HepG2 (cell line): Measurements from ENCODE around the gene TEKT5. TPM values are rescaled to one million over a fixed set of nuclear protein-coding genes. Genes with fewer than 3 reads are reported as not detected.

Source experiments
- ATF6 ChIP-seq: sonication (generic); formaldehyde crosslinking; conservative IDR thresholded peaks from 2 replicates; pipeline ENCODE4 v1.4.0; 2020; ENCODE audit warnings: missing genetic modification reagents
- CBX1 ChIP-seq: IDR thresholded peaks from one replicate; pipeline ENCODE4 v1.6.1; 2016; ENCODE audit warnings: antibody characterized with exemption, low read depth
- FOXK1 ChIP-seq: sonication (generic); formaldehyde crosslinking; IDR thresholded peaks from 2 replicates; pipeline ENCODE4 v1.4.0; 2020; ENCODE audit warnings: low read depth, missing genetic modification reagents, borderline replicate concordance
- IRF2 ChIP-seq: IDR thresholded peaks from 2 replicates; pipeline ENCODE4 v1.6.1; 2018; ENCODE audit warnings: missing genetic modification reagents, missing compliant biosample characterization
- NFKBIZ ChIP-seq: IDR thresholded peaks from 2 replicates; pipeline ENCODE4 v1.6.1; 2018; ENCODE audit warnings: missing genetic modification reagents, missing compliant biosample characterization
- PRPF4 ChIP-seq: fragments of 200-400 bp; formaldehyde crosslinking; IDR thresholded peaks from 2 replicates; pipeline ENCODE4 v1.6.1; 2016; ENCODE audit warnings: low read length, low read depth; ENCODE audit not compliant: poor library complexity, severe bottlenecking
- SAFB2 ChIP-seq: sonication (generic); formaldehyde crosslinking; IDR thresholded peaks from 2 replicates; pipeline ENCODE4 v1.5.1; 2020; ENCODE audit warnings: missing genetic modification reagents, low read depth, mild to moderate bottlenecking, borderline replicate concordance
- SAP130 ChIP-seq: IDR thresholded peaks from 2 replicates; pipeline ENCODE4 v1.6.1; 2016; ENCODE audit warnings: low read depth
- SNAI1 ChIP-seq: sonication (generic); formaldehyde crosslinking; IDR thresholded peaks from 2 replicates; pipeline ENCODE4 v1.5.0; 2020; ENCODE audit warnings: mild to moderate bottlenecking, missing genetic modification reagents, borderline replicate concordance
- SPEN ChIP-seq: sonication (generic); formaldehyde crosslinking; IDR thresholded peaks from 2 replicates; pipeline ENCODE4 v1.5.1; 2020; ENCODE audit warnings: low read depth, mild to moderate bottlenecking, missing genetic modification reagents
- ZBTB34 ChIP-seq: sonication (generic); formaldehyde crosslinking; IDR thresholded peaks from 2 replicates; pipeline ENCODE4 v1.8.0; 2022; ENCODE audit warnings: mild to moderate bottlenecking, missing genetic modification reagents
- ZBTB42 ChIP-seq: sonication (generic); formaldehyde crosslinking; IDR thresholded peaks from 2 replicates; pipeline ENCODE4 v1.5.0; 2020; ENCODE audit warnings: mild to moderate bottlenecking, missing genetic modification reagents
- ZNF678 ChIP-seq: sonication (generic); formaldehyde crosslinking; IDR thresholded peaks from 2 replicates; pipeline ENCODE4 v1.4.0; 2020; ENCODE audit warnings: mild to moderate bottlenecking, missing genetic modification reagents
- ZNF770 ChIP-seq: sonication (generic); formaldehyde crosslinking; IDR thresholded peaks from 2 replicates; pipeline ENCODE4 v1.5.0; 2020; ENCODE audit warnings: mild to moderate bottlenecking, missing genetic modification reagents
- ZNF800 ChIP-seq: sonication (generic); formaldehyde crosslinking; IDR thresholded peaks from 2 replicates; pipeline ENCODE4 v1.4.0; 2020; ENCODE audit warnings: missing genetic modification reagents
- polyA plus RNA-seq, 8 experiments: library from polyadenylated mRNA; depleted of rRNA in 3 of 8; stranded (reverse) in 7 of 8; unstranded in 1 of 8; fragments of >200 nt; fragmentation: Illumina TruSeq in 4 of 8; extraction: Trizol in 4 of 8; gene quantifications; 2 replicates each; pipeline versions ENCODE4 v1.2.1 to v1.2.3, GENCODE V29; 2011 to 2016; ENCODE audit warnings: low read depth in 4 of 8, missing spikeins in 1 of 8, mixed read lengths in 1 of 8; ENCODE audit not compliant: insufficient read depth in 1 of 8
- total RNA-seq, 5 experiments: library from RNA; depleted of rRNA; stranded (reverse); fragments of >200 nt; fragmentation: Illumina TruSeq; extraction: Trizol; gene quantifications; 2 replicates each; pipeline ENCODE4 v1.2.3, GENCODE V29; 2016; ENCODE audit warnings: low read depth in 1 of 5
- TF ChIP-seq, protein P1 (sequence below): sonication (generic); formaldehyde crosslinking; IDR thresholded peaks from 2 replicates; pipeline ENCODE4 v1.5.0; 2020; ENCODE audit warnings: mild to moderate bottlenecking, missing genetic modification reagents

Gene TEKT5
- total and polyA plus RNA-seq, 2 of the 13 experiments (the other 11 are each of a cell fraction or from before 2014, with no cell fraction given): 0.16 TPM; not detected in 1

- TF ChIP-seq SAP130 (CRISPR knock-in tag) (peak; percentile 87), ATF6 (CRISPR knock-in tag) (no peak; the same call in 1 of the 2 replicates), SNAI1 (CRISPR knock-in tag) (no peak), SAFB2 (CRISPR knock-in tag) (peak; percentile 55), FOXK1 (peak; percentile 36; the same call in 1 of the 2 replicates), ZNF800 (CRISPR knock-in tag) (peak; percentile 89; the same call in 1 of the 2 replicates), SPEN (CRISPR knock-in tag) (peak; percentile 86), ZNF678 (CRISPR knock-in tag) (peak; percentile 95; the same call in 1 of the 2 replicates), CBX1 (no peak), ZBTB42 (peak; percentile 82; the same call in 1 of the 2 replicates), ZBTB34 (CRISPR knock-in tag) (0 out of 2 replicates have a peak, but pooled peaks have one; percentile 62), PRPF4 (no peak), NFKBIZ (CRISPR knock-in tag) (no peak), IRF2 (CRISPR knock-in tag) (peak; percentile 53), ZNF770 (CRISPR knock-in tag) (peak; percentile 77)
- TF ChIP-seq, protein P1, sequence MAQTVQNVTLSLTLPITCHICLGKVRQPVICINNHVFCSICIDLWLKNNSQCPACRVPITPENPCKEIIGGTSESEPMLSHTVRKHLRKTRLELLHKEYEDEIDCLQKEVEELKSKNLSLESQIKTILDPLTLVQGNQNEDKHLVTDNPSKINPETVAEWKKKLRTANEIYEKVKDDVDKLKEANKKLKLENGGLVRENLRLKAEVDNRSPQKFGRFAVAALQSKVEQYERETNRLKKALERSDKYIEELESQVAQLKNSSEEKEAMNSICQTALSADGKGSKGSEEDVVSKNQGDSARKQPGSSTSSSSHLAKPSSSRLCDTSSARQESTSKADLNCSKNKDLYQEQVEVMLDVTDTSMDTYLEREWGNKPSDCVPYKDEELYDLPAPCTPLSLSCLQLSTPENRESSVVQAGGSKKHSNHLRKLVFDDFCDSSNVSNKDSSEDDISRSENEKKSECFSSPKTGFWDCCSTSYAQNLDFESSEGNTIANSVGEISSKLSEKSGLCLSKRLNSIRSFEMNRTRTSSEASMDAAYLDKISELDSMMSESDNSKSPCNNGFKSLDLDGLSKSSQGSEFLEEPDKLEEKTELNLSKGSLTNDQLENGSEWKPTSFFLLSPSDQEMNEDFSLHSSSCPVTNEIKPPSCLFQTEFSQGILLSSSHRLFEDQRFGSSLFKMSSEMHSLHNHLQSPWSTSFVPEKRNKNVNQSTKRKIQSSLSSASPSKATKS (CRISPR knock-in tag): no peak; the same call in 1 of the 2 replicates
Measured at GRCh38 chr16:10579965-10580882, 114.5 kb downstream of the TEKT5 start, which contains the start of gene EMP2 (continued).
